OCI-LY3 (cell line): ENCODE results near the gene ATP6V0A4.
"Not testable (repeated sequence)": the region's sequence is repeated elsewhere in the genome, so short reads cannot be mapped to it uniquely, and the experiment has no call there.

Experiments
- H2AFZ ChIP-seq: fragments of 200-600, 300-600 bp; shearing (Covaris generic); 2 replicates; pipeline ENCODE4 v1.6.0; 2014; ENCODE audit warnings: antibody characterized with exemption, low read depth, low read length
- H3K27ac ChIP-seq: fragments of 200-600, 300-600 bp; sonication (generic); 2 replicates; pipeline ENCODE4 v1.5.1; 2014; ENCODE audit warnings: mild to moderate bottlenecking, low read length, moderate library complexity, mixed read lengths
- H3K27me3 ChIP-seq: fragments of 200-600, 300-600 bp; sonication (generic); 2 replicates; pipeline ENCODE4 v1.6.1; 2014; ENCODE audit warnings: low read depth, low read length, mixed read lengths
- H3K36me3 ChIP-seq: fragments of 200-600, 300-600 bp; sonication (generic); replicated peaks from 2 replicates; pipeline ENCODE3; 2014; ENCODE audit warnings: low read depth, low read length, mixed read lengths
- H3K4me1 ChIP-seq: fragments of 300-600, 200-600 bp; sonication (generic); 2 replicates; pipeline ENCODE4 v1.6.1; 2014; ENCODE audit warnings: low read length, mixed read lengths
- H3K4me2 ChIP-seq: fragments of 200-600, 300-600 bp; sonication (generic); 2 replicates; pipeline ENCODE4 v1.6.1; 2014; ENCODE audit warnings: low read length, mixed read lengths
- H3K4me3 ChIP-seq: fragments of 300-600, 200-600 bp; sonication (generic); 2 replicates; pipeline ENCODE4 v1.5.1; 2014; ENCODE audit warnings: antibody characterized with exemption, mild to moderate bottlenecking, low read length, moderate library complexity
- H3K79me2 ChIP-seq: fragments of 300-600, 200-600 bp; shearing (Covaris generic); 2 replicates; pipeline ENCODE4 v1.6.1; 2014; ENCODE audit warnings: mild to moderate bottlenecking, low read length, mixed read lengths
- H3K9ac ChIP-seq: fragments of 300-600, 200-600 bp; shearing (Covaris generic); 2 replicates; pipeline ENCODE4 v1.6.0; 2014; ENCODE audit warnings: mild to moderate bottlenecking, low read length, moderate library complexity
- H3K9me3 ChIP-seq: fragments of 200-600, 300-600 bp; shearing (Covaris generic); 2 replicates; pipeline ENCODE4 v1.6.1; 2014; ENCODE audit warnings: low read length, mixed read lengths; ENCODE audit not compliant: insufficient read depth
- H4K20me1 ChIP-seq: fragments of 200-600, 300-600 bp; sonication (generic); 2 replicates; pipeline ENCODE4 v1.6.1; 2016; ENCODE audit warnings: low read length, mixed read lengths; ENCODE audit not compliant: insufficient read depth
- EZH2phosphoT487 ChIP-seq: fragments of 200-600 bp; shearing (Covaris generic); IDR thresholded peaks from 2 replicates; pipeline ENCODE4 v1.6.1; 2018; ENCODE audit warnings: antibody characterized with exemption, mixed run types, low read depth
- TF ChIP-seq, protein P1 (sequence below): fragments of 200-600, 300-600 bp; sonication (generic); IDR thresholded peaks from 2 replicates; pipeline ENCODE4 v1.5.1; 2014; ENCODE audit warnings: antibody characterized with exemption, low read length, low read depth

Gene ATP6V0A4

DNA sequence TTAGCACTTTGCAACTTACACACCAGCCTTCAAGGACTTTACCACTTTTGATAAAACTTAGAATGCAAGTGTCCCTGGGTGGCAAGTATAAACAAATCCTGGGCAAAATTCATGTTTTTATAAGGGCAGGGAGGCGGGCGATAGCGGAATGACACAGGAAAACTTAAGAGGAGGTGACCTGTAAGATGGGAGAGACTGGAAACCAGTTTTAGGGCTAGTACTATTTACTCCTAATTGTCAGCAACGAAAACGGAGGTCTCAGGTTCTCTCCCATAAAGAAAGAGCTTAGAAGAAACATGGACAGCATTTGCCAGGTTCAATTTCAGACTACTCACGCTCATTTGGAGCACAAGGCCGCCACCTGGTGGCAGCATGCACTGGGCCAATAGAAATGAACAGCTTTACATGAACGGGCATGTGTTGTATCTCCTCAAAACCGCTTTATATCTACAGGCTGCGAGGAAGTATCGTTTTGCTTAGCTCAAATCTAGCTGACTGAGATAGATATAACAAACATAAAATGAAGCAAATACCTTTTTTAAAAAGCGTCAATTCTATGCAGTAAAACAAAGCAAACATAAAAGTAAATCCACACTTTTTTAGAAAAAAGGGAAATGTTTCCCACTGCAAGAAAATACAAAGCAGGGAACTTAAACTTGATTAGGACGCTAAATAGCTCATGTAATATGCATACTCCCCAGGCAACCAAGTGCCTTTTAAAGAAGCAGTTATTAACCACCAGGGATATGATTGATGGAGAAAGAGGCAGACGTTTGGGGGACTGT, 59.3 kb downstream of the ATP6V0A4 start:
- H3K9me3 ChIP-seq: no peaks in the 10 kb centered on the region
- no peaks in the 10 kb centered on the region for H3K79me2 ChIP-seq
- H3K36me3 ChIP-seq: no peaks in the 10 kb centered on the region
- 0 out of 2 replicates have a peak overlapping the region, but pooled peaks have one; percentile 6 for H3K4me3 ChIP-seq
- no peaks in the 10 kb centered on the region for H3K27me3 ChIP-seq
- no peaks in the 10 kb centered on the region for H4K20me1 ChIP-seq
- H3K4me2 ChIP-seq: peak overlapping the region; percentile 49
- 0 out of 2 replicates have a peak, but pooled peaks cover 3% of the 10 kb centered on the region for H3K4me1 ChIP-seq
- 0 out of 2 replicates have a peak overlapping the region, but pooled peaks have one; percentile 22 for H2AFZ ChIP-seq
- H3K27ac ChIP-seq: no peak overlapping the region
- no peak for TF ChIP-seq EZH2phosphoT487
- TF ChIP-seq, protein P1, sequence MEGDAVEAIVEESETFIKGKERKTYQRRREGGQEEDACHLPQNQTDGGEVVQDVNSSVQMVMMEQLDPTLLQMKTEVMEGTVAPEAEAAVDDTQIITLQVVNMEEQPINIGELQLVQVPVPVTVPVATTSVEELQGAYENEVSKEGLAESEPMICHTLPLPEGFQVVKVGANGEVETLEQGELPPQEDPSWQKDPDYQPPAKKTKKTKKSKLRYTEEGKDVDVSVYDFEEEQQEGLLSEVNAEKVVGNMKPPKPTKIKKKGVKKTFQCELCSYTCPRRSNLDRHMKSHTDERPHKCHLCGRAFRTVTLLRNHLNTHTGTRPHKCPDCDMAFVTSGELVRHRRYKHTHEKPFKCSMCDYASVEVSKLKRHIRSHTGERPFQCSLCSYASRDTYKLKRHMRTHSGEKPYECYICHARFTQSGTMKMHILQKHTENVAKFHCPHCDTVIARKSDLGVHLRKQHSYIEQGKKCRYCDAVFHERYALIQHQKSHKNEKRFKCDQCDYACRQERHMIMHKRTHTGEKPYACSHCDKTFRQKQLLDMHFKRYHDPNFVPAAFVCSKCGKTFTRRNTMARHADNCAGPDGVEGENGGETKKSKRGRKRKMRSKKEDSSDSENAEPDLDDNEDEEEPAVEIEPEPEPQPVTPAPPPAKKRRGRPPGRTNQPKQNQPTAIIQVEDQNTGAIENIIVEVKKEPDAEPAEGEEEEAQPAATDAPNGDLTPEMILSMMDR: peak; percentile 94
- no peak overlapping the region for H3K9ac ChIP-seq

DNA sequence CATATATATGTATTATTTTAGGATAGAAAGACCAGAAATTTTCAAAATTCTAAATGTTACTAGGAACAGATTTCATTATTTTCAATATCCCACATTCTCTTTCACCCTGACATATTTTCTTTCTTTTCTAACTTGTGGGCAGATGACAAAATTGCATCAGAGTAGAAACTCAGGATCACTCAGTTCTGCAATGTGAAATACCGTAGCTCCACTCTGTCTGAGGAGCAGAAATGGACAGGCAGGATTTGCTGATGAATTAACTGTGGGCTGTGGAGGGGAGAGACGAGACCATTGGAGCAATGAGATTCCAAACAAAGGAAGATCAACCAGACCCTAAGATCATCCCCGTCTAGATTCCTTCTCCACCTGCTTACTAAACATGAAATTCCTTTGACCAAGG, 59.9 kb downstream of the ATP6V0A4 start:
- H3K9ac ChIP-seq: no peak overlapping the region
- H3K4me3 ChIP-seq: no peak overlapping the region
- no peaks in the 10 kb centered on the region for H3K9me3 ChIP-seq
- TF ChIP-seq EZH2phosphoT487: no peak
- TF ChIP-seq, protein P1: no peak
- H4K20me1 ChIP-seq: no peaks in the 10 kb centered on the region
- no peak overlapping the region for H2AFZ ChIP-seq
- H3K27me3 ChIP-seq: no peaks in the 10 kb centered on the region
- no peak overlapping the region for H3K4me2 ChIP-seq
- H3K4me1 ChIP-seq: 0 out of 2 replicates have a peak, but pooled peaks cover 3% of the 10 kb centered on the region
- no peak overlapping the region for H3K27ac ChIP-seq
- H3K36me3 ChIP-seq: no peaks in the 10 kb centered on the region
- H3K79me2 ChIP-seq: no peaks in the 10 kb centered on the region

DNA sequence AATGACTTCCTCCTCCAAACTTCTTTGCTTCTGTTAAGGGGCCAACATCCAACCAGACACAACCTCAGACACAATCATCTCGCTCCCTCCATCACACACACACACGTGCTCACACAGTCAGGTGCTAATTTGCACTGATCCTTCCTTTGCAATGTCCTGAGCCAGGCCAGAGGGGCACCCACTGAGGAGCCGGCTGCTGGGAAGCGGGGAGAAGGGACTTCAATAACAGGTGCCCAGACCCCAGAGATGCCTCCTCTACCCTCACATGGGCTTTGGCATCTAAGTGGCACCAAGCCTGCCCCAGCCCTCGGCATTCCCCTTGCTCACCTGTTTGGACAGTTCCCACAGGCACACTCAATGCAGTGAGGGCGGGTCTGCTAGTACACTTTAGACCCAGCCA, 62.6 kb downstream of the ATP6V0A4 start:
- Histone ChIP-seq H3K27ac (no peak overlapping the region), H3K27me3 (no peaks in the 10 kb centered on the region), H2AFZ (no peak overlapping the region), H3K4me3 (no peak overlapping the region), H3K9ac (no peak overlapping the region), H3K36me3 (no peaks in the 10 kb centered on the region), H3K4me2 (no peak overlapping the region), H4K20me1 (no peaks in the 10 kb centered on the region), H3K9me3 (no peaks in the 10 kb centered on the region), H3K4me1 (0 out of 2 replicates have a peak, but pooled peaks cover 3% of the 10 kb centered on the region), H3K79me2 (no peaks in the 10 kb centered on the region)
- TF ChIP-seq EZH2phosphoT487: no peak
- TF ChIP-seq, protein P1: no peak

DNA sequence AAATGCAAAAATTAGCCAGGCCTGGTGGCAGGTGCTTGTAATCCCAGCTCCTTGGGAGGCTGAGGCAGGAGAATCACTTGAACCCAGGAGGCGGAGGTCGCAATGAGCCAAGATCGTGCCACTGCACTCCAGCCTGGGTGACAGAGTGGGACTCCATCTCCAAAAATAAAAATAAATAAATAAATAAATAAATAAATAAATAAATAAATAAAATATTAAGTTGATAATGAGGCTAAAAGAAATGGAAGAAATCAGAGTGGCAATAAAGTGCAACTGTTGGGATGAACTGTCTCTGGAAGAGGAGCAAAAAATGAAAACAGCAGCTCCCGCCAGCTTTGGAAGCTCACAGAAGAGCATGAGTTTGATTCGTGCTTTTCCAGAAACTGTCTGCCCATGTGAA, 66.3 kb downstream of the ATP6V0A4 start:
- not testable (repeated sequence) for H2AFZ ChIP-seq, H3K4me3 ChIP-seq, H3K79me2 ChIP-seq, H3K4me2 ChIP-seq, H4K20me1 ChIP-seq, H3K9me3 ChIP-seq, H3K27me3 ChIP-seq, H3K36me3 ChIP-seq, H3K4me1 ChIP-seq, H3K27ac ChIP-seq, H3K9ac ChIP-seq
